SU-DHL-6 (cell line): Measurements from ENCODE around the gene CYB561D1.

Experiments
- H2AFZ ChIP-seq: fragments of 200-600 bp; sonication (generic); 2 replicates; pipeline ENCODE4 v1.6.1; 2014; ENCODE audit warnings: low read depth, mild to moderate bottlenecking, moderate library complexity, mixed read lengths, antibody characterized with exemption, low read length; ENCODE audit not compliant: severe bottlenecking
- H3F3A ChIP-seq: fragments of 200-600 bp; shearing (Covaris generic); 2 replicates; pipeline ENCODE4 v1.6.0; 2016; ENCODE audit warnings: antibody characterized with exemption, mild to moderate bottlenecking; ENCODE audit not compliant: insufficient read depth
- H3K27ac ChIP-seq: fragments of 200-600 bp; sonication (generic); 2 replicates; pipeline ENCODE4 v1.5.1; 2016; ENCODE audit warnings: low read depth, mild to moderate bottlenecking, low read length, moderate library complexity, mixed read lengths
- H3K27me3 ChIP-seq: fragments of 200-600 bp; sonication (generic), shearing (Covaris generic); 2 replicates; pipeline ENCODE4 v1.6.0; 2014; ENCODE audit warnings: mild to moderate bottlenecking, low read length
- H3K36me3 ChIP-seq: fragments of 200-600 bp; sonication (generic); 2 replicates; pipeline ENCODE4 v1.6.1; 2014; ENCODE audit warnings: mild to moderate bottlenecking, low read length, mixed read lengths
- H3K4me2 ChIP-seq: fragments of 300-600, 200-600 bp; shearing (Covaris generic), sonication (generic); 2 replicates; pipeline ENCODE4 v1.6.0; 2014; ENCODE audit warnings: low read length, low read depth, mild to moderate bottlenecking; ENCODE audit not compliant: poor library complexity, severe bottlenecking
- H3K4me3 ChIP-seq: fragments of 200-600 bp; sonication (generic); 2 replicates; pipeline ENCODE4 v1.5.1; 2014; ENCODE audit warnings: antibody characterized with exemption, low read length, mild to moderate bottlenecking, mixed read lengths; ENCODE audit not compliant: insufficient read depth, poor library complexity, severe bottlenecking
- H3K79me2 ChIP-seq: fragments of 200-600 bp; sonication (generic); 2 replicates; pipeline ENCODE4 v1.6.1; 2014; ENCODE audit warnings: mild to moderate bottlenecking, low read length, moderate library complexity; ENCODE audit not compliant: insufficient read depth
- H3K9ac ChIP-seq: fragments of 200-600 bp; sonication (generic); 2 replicates; pipeline ENCODE4 v1.7.0; 2014; ENCODE audit warnings: mild to moderate bottlenecking, low read length
- H3K9me2 ChIP-seq: fragments of 200-600 bp; sonication (generic); replicated peaks from 2 replicates; pipeline ENCODE4 v1.6.1; 2014; ENCODE audit warnings: low read length; ENCODE audit not compliant: insufficient read depth
- H3K9me3 ChIP-seq: fragments of 200-600 bp; sonication (generic); 2 replicates; pipeline ENCODE4 v1.6.1; 2014; ENCODE audit warnings: low read length, mixed read lengths; ENCODE audit not compliant: insufficient read depth
- H4K20me1 ChIP-seq: fragments of 200-600 bp; sonication (generic); 2 replicates; pipeline ENCODE4 v1.6.1; 2014; ENCODE audit warnings: low read depth, mild to moderate bottlenecking, antibody characterized with exemption, low read length, moderate library complexity, mixed read lengths
- EZH2phosphoT487 ChIP-seq: fragments of 200-600 bp; sonication (generic), shearing (Covaris generic); conservative IDR thresholded peaks from 2 replicates; pipeline ENCODE4 v1.6.1; 2018; ENCODE audit warnings: mild to moderate bottlenecking, antibody characterized with exemption, low read length, moderate library complexity, mixed read lengths
- TF ChIP-seq, protein P1 (sequence below): fragments of 200-600 bp; sonication (generic); IDR thresholded peaks from one replicate; pipeline ENCODE4 v1.5.1; 2017; ENCODE audit warnings: antibody characterized with exemption, mild to moderate bottlenecking, low read length, moderate library complexity; ENCODE audit not compliant: insufficient read depth, poor library complexity, severe bottlenecking

Gene CYB561D1

DNA sequence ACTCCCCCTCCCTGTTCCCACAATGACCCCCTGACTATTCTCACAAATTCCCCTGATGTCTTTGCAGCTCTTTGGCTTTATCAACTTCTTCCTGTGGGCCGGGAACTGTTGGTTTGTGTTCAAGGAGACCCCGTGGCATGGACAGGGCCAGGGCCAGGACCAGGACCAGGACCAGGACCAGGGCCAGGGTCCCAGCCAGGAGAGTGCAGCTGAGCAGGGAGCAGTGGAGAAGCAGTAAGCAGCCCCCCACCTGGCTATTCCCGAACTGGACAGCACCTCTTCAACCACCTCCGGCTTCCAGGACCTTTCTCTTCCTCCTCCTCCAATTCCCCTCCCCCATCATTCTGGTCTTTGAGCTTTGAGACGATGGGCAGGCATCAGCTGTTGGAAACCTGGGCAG lies 14.6 kb upstream of the CYB561D1 start:
- Histone ChIP-seq H3K9me3 (no peaks in the 10 kb centered on the region), H3F3A (no peaks in the 10 kb centered on the region), H3K27me3 (no peaks in the 10 kb centered on the region), H4K20me1 (no peaks in the 10 kb centered on the region), H3K36me3 (no peaks in the 10 kb centered on the region), H3K9me2 (no peaks in the 10 kb centered on the region), H3K27ac (no peak overlapping the region), H3K4me2 (no peak overlapping the region), H3K9ac (no peak overlapping the region), H3K4me3 (no peak overlapping the region), H2AFZ (no peak overlapping the region), H3K79me2 (peaks cover under 1% of the 10 kb centered on the region; the same call in 1 of the 2 replicates)
- TF ChIP-seq EZH2phosphoT487: no peak
- TF ChIP-seq, protein P1, sequence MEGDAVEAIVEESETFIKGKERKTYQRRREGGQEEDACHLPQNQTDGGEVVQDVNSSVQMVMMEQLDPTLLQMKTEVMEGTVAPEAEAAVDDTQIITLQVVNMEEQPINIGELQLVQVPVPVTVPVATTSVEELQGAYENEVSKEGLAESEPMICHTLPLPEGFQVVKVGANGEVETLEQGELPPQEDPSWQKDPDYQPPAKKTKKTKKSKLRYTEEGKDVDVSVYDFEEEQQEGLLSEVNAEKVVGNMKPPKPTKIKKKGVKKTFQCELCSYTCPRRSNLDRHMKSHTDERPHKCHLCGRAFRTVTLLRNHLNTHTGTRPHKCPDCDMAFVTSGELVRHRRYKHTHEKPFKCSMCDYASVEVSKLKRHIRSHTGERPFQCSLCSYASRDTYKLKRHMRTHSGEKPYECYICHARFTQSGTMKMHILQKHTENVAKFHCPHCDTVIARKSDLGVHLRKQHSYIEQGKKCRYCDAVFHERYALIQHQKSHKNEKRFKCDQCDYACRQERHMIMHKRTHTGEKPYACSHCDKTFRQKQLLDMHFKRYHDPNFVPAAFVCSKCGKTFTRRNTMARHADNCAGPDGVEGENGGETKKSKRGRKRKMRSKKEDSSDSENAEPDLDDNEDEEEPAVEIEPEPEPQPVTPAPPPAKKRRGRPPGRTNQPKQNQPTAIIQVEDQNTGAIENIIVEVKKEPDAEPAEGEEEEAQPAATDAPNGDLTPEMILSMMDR: no peak

DNA sequence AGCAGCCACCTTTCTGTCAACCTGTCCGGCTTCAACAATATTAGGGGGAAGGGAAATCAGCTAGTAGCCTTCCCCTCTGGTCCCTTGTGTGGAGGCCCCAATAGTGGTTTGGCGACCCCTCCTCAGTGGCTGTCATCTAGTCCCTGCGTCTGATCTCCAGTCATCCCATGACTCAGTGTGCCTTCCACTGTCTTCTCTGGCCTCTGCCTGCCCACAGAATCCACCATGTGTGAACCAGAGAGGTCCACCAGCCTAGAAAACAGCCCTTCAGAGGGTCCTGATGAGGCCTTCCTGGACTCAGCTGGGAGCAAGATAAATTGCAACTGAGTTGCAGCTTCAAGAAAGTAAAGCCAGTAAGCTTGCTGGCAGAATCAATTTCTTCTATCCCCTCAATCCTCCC lies 14.0 kb upstream of the CYB561D1 start:
- H3K79me2 ChIP-seq: peaks cover 6% of the 10 kb centered on the region; the same call in 1 of the 2 replicates
- no peak overlapping the region for H2AFZ ChIP-seq
- H3K27ac ChIP-seq: no peak overlapping the region
- no peaks in the 10 kb centered on the region for H3K36me3 ChIP-seq
- no peak overlapping the region for H3K4me2 ChIP-seq
- H3K9ac ChIP-seq: no peak overlapping the region
- no peaks in the 10 kb centered on the region for H3K9me3 ChIP-seq
- no peaks in the 10 kb centered on the region for H4K20me1 ChIP-seq
- TF ChIP-seq EZH2phosphoT487: no peak
- TF ChIP-seq, protein P1: no peak
- H3K9me2 ChIP-seq: no peaks in the 10 kb centered on the region
- H3K27me3 ChIP-seq: no peaks in the 10 kb centered on the region
- H3F3A ChIP-seq: no peaks in the 10 kb centered on the region
- H3K4me3 ChIP-seq: no peak overlapping the region

DNA sequence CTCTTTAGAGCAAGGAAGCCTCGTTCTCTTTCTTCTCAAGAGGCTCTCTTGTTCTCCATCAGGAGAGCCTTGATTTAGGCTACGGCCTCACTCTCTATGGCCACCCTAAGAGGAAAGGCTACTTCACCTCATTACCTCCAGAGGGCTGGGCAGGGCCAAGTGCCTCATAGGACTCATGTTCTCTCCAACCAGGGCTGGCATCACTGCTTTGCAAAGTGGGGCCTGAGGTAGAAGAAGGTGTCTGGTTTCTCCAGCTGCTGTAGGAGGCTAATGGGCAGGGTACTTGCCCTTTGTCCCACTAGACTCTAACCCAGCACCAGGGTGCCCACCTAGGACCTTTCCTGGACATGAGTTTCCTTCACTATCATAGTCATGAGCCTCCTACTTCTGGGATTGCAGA lies 12.2 kb upstream of the CYB561D1 start:
- Histone ChIP-seq H3K27ac (no peak overlapping the region), H3K4me3 (no peak overlapping the region), H2AFZ (no peak overlapping the region), H3F3A (no peaks in the 10 kb centered on the region), H4K20me1 (no peaks in the 10 kb centered on the region), H3K79me2 (peaks cover 8% of the 10 kb centered on the region; the same call in 1 of the 2 replicates), H3K9me3 (no peaks in the 10 kb centered on the region), H3K27me3 (no peaks in the 10 kb centered on the region), H3K9me2 (no peaks in the 10 kb centered on the region), H3K4me2 (no peak overlapping the region), H3K36me3 (no peaks in the 10 kb centered on the region), H3K9ac (no peak overlapping the region)
- TF ChIP-seq, protein P1: no peak
- TF ChIP-seq EZH2phosphoT487: no peak

DNA sequence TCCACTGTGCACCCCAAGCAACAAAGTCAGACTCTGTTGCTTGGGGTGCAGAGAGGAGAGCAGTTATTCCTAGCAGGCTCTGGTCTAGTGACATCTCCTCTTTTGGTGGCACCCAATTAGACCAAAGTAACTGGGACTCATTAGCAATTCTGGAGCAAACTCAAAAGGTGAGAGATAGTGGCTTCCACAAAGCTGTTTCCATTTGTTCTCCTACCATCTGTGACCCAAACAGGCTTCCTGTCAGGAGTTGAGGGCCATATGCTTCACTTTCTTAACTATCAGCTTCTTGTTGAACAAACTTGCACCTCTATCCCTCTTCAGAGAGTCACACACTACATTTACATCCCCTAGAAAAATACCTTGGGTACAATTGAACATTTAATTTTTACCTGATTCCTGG lies 11.7 kb upstream of the CYB561D1 start:
- Histone ChIP-seq H2AFZ (no peak overlapping the region), H3K9me2 (no peaks in the 10 kb centered on the region), H3K9me3 (no peaks in the 10 kb centered on the region), H3K27ac (no peak overlapping the region), H3F3A (no peaks in the 10 kb centered on the region), H3K4me2 (no peak overlapping the region), H3K27me3 (no peaks in the 10 kb centered on the region), H3K9ac (no peak overlapping the region), H3K36me3 (no peaks in the 10 kb centered on the region), H3K4me3 (no peak overlapping the region), H4K20me1 (no peaks in the 10 kb centered on the region), H3K79me2 (peaks cover 8% of the 10 kb centered on the region; the same call in 1 of the 2 replicates)
- no peak for TF ChIP-seq EZH2phosphoT487
- TF ChIP-seq, protein P1: no peak
